Activated CD8-positive, alpha-beta memory T cell treated with anti-CD3 and anti-CD28 coated beads, Interleukin-2, amount 10 ng/mL, durations not matched to agents 7 days and 5 days (primary cell): ENCODE data around the gene PAFAH1B1. TPM values are rescaled to one million over a fixed set of nuclear protein-coding genes. Genes with fewer than 3 reads are reported as not detected.
A peak's percentile ranks its signal among the peaks of the same experiment; 100 is the strongest.
"Not testable (repeated sequence)": the region's sequence is repeated elsewhere in the genome, so short reads cannot be mapped to it uniquely, and the experiment has no call there.

Experiments used
- ATAC-seq: fragments of 150-1000 bp; cut with Tn5 transposase; one replicate; pipeline ENCODE4 v1.10.0; 2021; ENCODE audit warnings: moderate library complexity
- CTCF ChIA-PET: fragments of 350-600 bp; sonication (Branson Sonifier 250); formaldehyde crosslinking; loops from one replicate; lab custom pipeline; 2021; ENCODE audit warnings: antibody characterized with exemption; lab: Charles Lee
- DNase-seq: peaks from one replicate; pipeline ENCODE4 v3.0.0-alpha.2; 2020
- H3K27ac Mint-ChIP-seq: one replicate; pipeline ENCODE4 v1.8.0; 2021; ENCODE audit warnings: mild to moderate bottlenecking, mixed read lengths
- H3K27me3 Mint-ChIP-seq: one replicate; pipeline ENCODE4 v1.8.0; 2021; ENCODE audit warnings: mixed read lengths
- H3K36me3 Mint-ChIP-seq: one replicate; pipeline ENCODE4 v1.8.0; 2021; ENCODE audit warnings: mild to moderate bottlenecking, mixed read lengths
- H3K4me1 Mint-ChIP-seq: one replicate; pipeline ENCODE4 v1.8.0; 2021; ENCODE audit warnings: mixed read lengths
- H3K4me3 Mint-ChIP-seq: one replicate; pipeline ENCODE4 v1.8.0; 2021; ENCODE audit warnings: mild to moderate bottlenecking, moderate library complexity, mixed read lengths
- H3K9me3 Mint-ChIP-seq: one replicate; pipeline ENCODE4 v1.8.0; 2022; ENCODE audit warnings: low read depth, mixed read lengths
- total RNA-seq, 2 experiments: library from RNA; stranded (reverse); gene quantifications; one replicate each; pipeline ENCODE4 v1.2.3, GENCODE V29; 2021

PAFAH1B1 gene
- total RNA-seq, 2 experiments from 2014 or later, result 170 to 175 TPM

GRCh38 chr17:2691069-2691871 lies 97.8 kb downstream of the PAFAH1B1 start:
- Mint-ChIP-seq H3K9me3 (no peaks in the 10 kb centered on the region), H3K36me3 (peaks cover 11% of the 10 kb centered on the region), H3K4me1 (peaks cover 21% of the 10 kb centered on the region), H3K27me3 (no peaks in the 10 kb centered on the region), H3K27ac (no peak overlapping the region), H3K4me3 (no peak overlapping the region)
- CTCF ChIA-PET, result no interaction called here
- DNase-seq, result peak; percentile 37
- ATAC-seq, result no peak

- Mint-ChIP-seq H3K9me3 (no peaks in the 10 kb centered on the region), H3K27ac (no peak overlapping the region), H3K4me1 (peaks cover 21% of the 10 kb centered on the region), H3K36me3 (peaks cover 14% of the 10 kb centered on the region), H3K27me3 (no peaks in the 10 kb centered on the region), H3K4me3 (no peak overlapping the region)
- DNase-seq (peak; percentile 39), ATAC-seq (no peak)
- CTCF ChIA-PET, result no interaction called here
Measured at GRCh38 chr17:2691965-2692780, 98.7 kb downstream of the PAFAH1B1 start.

- no peak for ATAC-seq
- H3K27ac Mint-ChIP-seq, result no peak overlapping the region
- no peak overlapping the region for H3K4me3 Mint-ChIP-seq
- H3K9me3 Mint-ChIP-seq, result no peaks in the 10 kb centered on the region
- CTCF ChIA-PET, result no interaction called here
- H3K4me1 Mint-ChIP-seq, result peaks cover 18% of the 10 kb centered on the region
- H3K27me3 Mint-ChIP-seq, result no peaks in the 10 kb centered on the region
- no peak for DNase-seq
- H3K36me3 Mint-ChIP-seq, result peaks cover 14% of the 10 kb centered on the region
Measured at GRCh38 chr17:2692781-2693135, 99.3 kb downstream of the PAFAH1B1 start.

GRCh38 chr17:2693561-2694380 lies 100.3 kb downstream of the PAFAH1B1 start:
- Mint-ChIP-seq H3K4me3 (no peak overlapping the region), H3K27me3 (no peaks in the 10 kb centered on the region), H3K4me1 (peaks cover 11% of the 10 kb centered on the region), H3K9me3 (no peaks in the 10 kb centered on the region), H3K27ac (no peak overlapping the region), H3K36me3 (peaks cover 17% of the 10 kb centered on the region)
- DNase-seq, result peak; percentile 40
- CTCF ChIA-PET, result interaction anchor here (1.3 kb wide), 1 partner anchor 277 kb away, joined by 3 read pairs; no protein-coding TSS in a partner anchor
- no peak for ATAC-seq

GRCh38 chr17:2694381-2695242 lies 101.2 kb downstream of the PAFAH1B1 start:
- H3K4me1 Mint-ChIP-seq, result peaks cover 4% of the 10 kb centered on the region
- CTCF ChIA-PET, result interaction anchor here (1.3 kb wide), 1 partner anchor 278 kb away, joined by 3 read pairs; no protein-coding TSS in a partner anchor
- H3K27ac Mint-ChIP-seq, result no peak overlapping the region
- no peaks in the 10 kb centered on the region for H3K27me3 Mint-ChIP-seq
- ATAC-seq, result no peak
- peak; percentile 37 for DNase-seq
- H3K9me3 Mint-ChIP-seq, result no peaks in the 10 kb centered on the region
- peaks cover 16% of the 10 kb centered on the region for H3K36me3 Mint-ChIP-seq
- no peak overlapping the region for H3K4me3 Mint-ChIP-seq

- Mint-ChIP-seq H3K9me3 (no peaks in the 10 kb centered on the region), H3K4me1 (peaks cover 4% of the 10 kb centered on the region), H3K27ac (no peak overlapping the region), H3K36me3 (peaks cover 16% of the 10 kb centered on the region), H3K4me3 (no peak overlapping the region), H3K27me3 (no peaks in the 10 kb centered on the region)
- peak; percentile 31 for DNase-seq
- no peak for ATAC-seq
- CTCF ChIA-PET, result interaction anchor here (1.3 kb wide), 1 partner anchor 279 kb away, joined by 3 read pairs; no protein-coding TSS in a partner anchor
Measured at GRCh38 chr17:2695243-2695960, 101.9 kb downstream of the PAFAH1B1 start.

- CTCF ChIA-PET, result no interaction called here
- peaks cover 15% of the 10 kb centered on the region for H3K36me3 Mint-ChIP-seq
- H3K9me3 Mint-ChIP-seq, result no peaks in the 10 kb centered on the region
- no peak overlapping the region for H3K27ac Mint-ChIP-seq
- ATAC-seq, result no peak
- peaks cover 4% of the 10 kb centered on the region for H3K4me1 Mint-ChIP-seq
- DNase-seq, result no peak
- H3K27me3 Mint-ChIP-seq, result no peaks in the 10 kb centered on the region
- no peak overlapping the region for H3K4me3 Mint-ChIP-seq
Measured at GRCh38 chr17:2695961-2696760, 102.7 kb downstream of the PAFAH1B1 start.

- Mint-ChIP-seq H3K36me3 (peaks cover 12% of the 10 kb centered on the region), H3K4me1 (peaks cover 4% of the 10 kb centered on the region), H3K4me3 (no peak overlapping the region), H3K9me3 (no peaks in the 10 kb centered on the region), H3K27me3 (no peaks in the 10 kb centered on the region), H3K27ac (no peak overlapping the region)
- no peak for ATAC-seq
- CTCF ChIA-PET, result interaction anchor here (1.2 kb wide), 1 partner anchor 10 kb away, joined by 3 read pairs; no protein-coding TSS in a partner anchor
- DNase-seq, result no peak
Measured at GRCh38 chr17:2697611-2698162, 104.2 kb downstream of the PAFAH1B1 start.

GRCh38 chr17:2699216-2699805 lies 105.9 kb downstream of the PAFAH1B1 start:
- H3K9me3 Mint-ChIP-seq, H3K27ac Mint-ChIP-seq, H3K4me3 Mint-ChIP-seq, DNase-seq, ATAC-seq, H3K4me1 Mint-ChIP-seq, H3K27me3 Mint-ChIP-seq: not testable (repeated sequence)
- CTCF ChIA-PET, result interaction anchor here (0.7 kb wide), 2 partner anchors 11 to 208 kb away, joined by 3 read pairs; no protein-coding TSS in a partner anchor
- peaks cover 13% of the 10 kb centered on the region for H3K36me3 Mint-ChIP-seq

- DNase-seq (no peak), ATAC-seq (no peak)
- no peaks in the 10 kb centered on the region for H3K27me3 Mint-ChIP-seq
- no peaks in the 10 kb centered on the region for H3K4me1 Mint-ChIP-seq
- no peaks in the 10 kb centered on the region for H3K9me3 Mint-ChIP-seq
- no peak overlapping the region for H3K4me3 Mint-ChIP-seq
- no peak overlapping the region for H3K27ac Mint-ChIP-seq
- peaks cover 13% of the 10 kb centered on the region for H3K36me3 Mint-ChIP-seq
- CTCF ChIA-PET, result interaction anchor here (0.7 kb wide), 1 partner anchor 11 kb away, joined by 3 read pairs; no protein-coding TSS in a partner anchor
Measured at GRCh38 chr17:2700030-2700490, 106.6 kb downstream of the PAFAH1B1 start.
